Endothelial cell of umbilical vein (primary cell): ENCODE measurements around the gene HDAC4. TPM values are rescaled to one million over a fixed set of nuclear protein-coding genes. Genes with fewer than 3 reads are reported as not detected.

Source experiments
- BruUV-seq: library from RNA; stranded (reverse); fragments of 400-500 nt; replicated peaks from 2 replicates; lab custom pipeline; 2021; lab: Mats Ljungman, UMichigan
- CTCF ChIA-PET: fragments of 300-600, 350-600 bp; sonication (Branson Sonifier 250); formaldehyde crosslinking; loops from one replicate; lab custom pipeline; 2021; ENCODE audit warnings: antibody characterized with exemption, inconsistent platforms; lab: Charles Lee
- POLR2A ChIA-PET: fragments of 300-600, 350-600 bp; sonication (Branson Sonifier 250); formaldehyde crosslinking; loops from one replicate; lab custom pipeline; 2021; ENCODE audit warnings: antibody characterized with exemption, inconsistent platforms; lab: Charles Lee
- DNase-seq: peaks from one replicate; pipeline ENCODE4 v3.0.0-alpha.2; 2011; ENCODE audit warnings: low read depth, low spot score
- FAIRE-seq: peaks from 2 replicates; lab custom pipeline; 2011; peaks lifted over from hg19 to GRCh38; lab: Jason Lieb, UNC
- H2AFZ ChIP-seq: 2 replicates; pipeline ENCODE4 v1.6.0; 2012; ENCODE audit warnings: low read depth, low read length, control low read depth, inconsistent platforms
- H3K27ac ChIP-seq: 2 replicates; pipeline ENCODE4 v1.5.1; 2011; ENCODE audit warnings: low read depth, mild to moderate bottlenecking, control low read depth, low read length, moderate library complexity; ENCODE audit not compliant: insufficient read depth
- H3K27me3 ChIP-seq, 2 experiments: 2 replicates each; pipeline versions ENCODE4 v1.6.0 to v1.6.1; 2011; ENCODE audit warnings: low read length in 2 of 2, mixed read lengths in 1 of 2; ENCODE audit not compliant: control insufficient read depth in 2 of 2, insufficient read depth in 2 of 2
- H3K36me3 ChIP-seq, 2 experiments: 2 replicates in 1 of 2; 3 replicates in 1 of 2; pipeline ENCODE4 v1.5.1; 2011; ENCODE audit warnings: low read length in 2 of 2, mild to moderate bottlenecking in 1 of 2, moderate library complexity in 1 of 2; ENCODE audit not compliant: control insufficient read depth in 2 of 2, insufficient read depth in 2 of 2; ENCODE audit errors: extremely low read depth in 1 of 2
- H3K4me1 ChIP-seq: 3 replicates; pipeline ENCODE4 v1.5.1; 2011; ENCODE audit warnings: mild to moderate bottlenecking, low read length; ENCODE audit not compliant: control insufficient read depth, insufficient read depth; ENCODE audit errors: extremely low read depth
- H3K4me2 ChIP-seq: 2 replicates; pipeline ENCODE4 v1.6.1; 2011; ENCODE audit warnings: low read length, control low read depth, mixed read lengths; ENCODE audit not compliant: insufficient read depth
- H3K4me3 ChIP-seq, 3 experiments: fragments of 200-600 bp in 1 of 3; sonication (generic), shearing (Covaris generic) in 1 of 3; replicated peaks in 1 of 3; 2 replicates each; pipeline ENCODE4 v1.5.1; 2011 to 2016; ENCODE audit warnings: control low read depth in 3 of 3, low read length in 3 of 3, mild to moderate bottlenecking in 2 of 3, inconsistent platforms in 1 of 3, low read depth in 1 of 3, moderate library complexity in 1 of 3; ENCODE audit not compliant: insufficient read depth in 1 of 3
- H3K79me2 ChIP-seq: 2 replicates; pipeline ENCODE4 v1.6.0; 2012; ENCODE audit warnings: low read length, inconsistent platforms; ENCODE audit not compliant: control insufficient read depth, insufficient read depth
- H3K9ac ChIP-seq: replicated peaks from 2 replicates; pipeline ENCODE3; 2011; ENCODE audit warnings: low read length, control low read depth; ENCODE audit not compliant: insufficient read depth; ENCODE audit errors: extremely low read depth
- H3K9me1 ChIP-seq: replicated peaks from 3 replicates; pipeline ENCODE4 v1.6.0; 2011; ENCODE audit warnings: mild to moderate bottlenecking, low read length; ENCODE audit not compliant: control insufficient read depth, insufficient read depth; ENCODE audit errors: extremely low read depth
- H3K9me3 ChIP-seq: replicated peaks from 2 replicates; pipeline ENCODE4 v1.5.1; 2012; ENCODE audit warnings: low read length, inconsistent platforms; ENCODE audit not compliant: control insufficient read depth, insufficient read depth
- H4K20me1 ChIP-seq: replicated peaks from 2 replicates; pipeline ENCODE3; 2011; ENCODE audit warnings: mild to moderate bottlenecking, low read length; ENCODE audit not compliant: control insufficient read depth, insufficient read depth; ENCODE audit errors: extremely low read depth
- EZH2 ChIP-seq: IDR thresholded peaks from 2 replicates; pipeline ENCODE4 v1.6.1; 2012; ENCODE audit warnings: borderline replicate concordance, low read depth, mild to moderate bottlenecking, moderate library complexity, low read length, inconsistent platforms; ENCODE audit not compliant: severe bottlenecking
- FOS ChIP-seq: IDR thresholded peaks from 2 replicates; pipeline ENCODE4 v1.6.1; 2011; ENCODE audit warnings: mild to moderate bottlenecking, low read length, moderate library complexity, borderline replicate concordance; ENCODE audit not compliant: insufficient read depth
- GATA2 ChIP-seq: IDR thresholded peaks from 2 replicates; pipeline ENCODE4 v1.7.0; 2011; ENCODE audit warnings: low read depth, mild to moderate bottlenecking, moderate library complexity, mixed read lengths, low read length; ENCODE audit not compliant: insufficient read length, insufficient read depth
- JUN ChIP-seq: IDR thresholded peaks from 2 replicates; pipeline ENCODE4 v1.6.1; 2011; ENCODE audit warnings: borderline replicate concordance, low read depth; ENCODE audit not compliant: insufficient read length, insufficient read depth
- POLR2A ChIP-seq: IDR thresholded peaks from 2 replicates; pipeline ENCODE4 v1.6.1; 2012; ENCODE audit warnings: low read depth, mild to moderate bottlenecking, control low read depth, low read length
- POLR2AphosphoS5 ChIP-seq: IDR thresholded peaks from 2 replicates; pipeline ENCODE4 v1.6.1; 2012; ENCODE audit warnings: low read depth, mild to moderate bottlenecking, control low read depth, low read length, moderate library complexity; ENCODE audit not compliant: insufficient read depth
- dilution Hi-C: fragments of 300-500 bp; cut with MboI; formaldehyde crosslinking; loops from one replicate; pipeline ENCODE4 v1.15.0; 2019; ENCODE audit warnings: low sequenced_read_pairs; ENCODE audit not compliant: extremely low pct_ligation_motif_present
- intact Hi-C: fragments of 100-400 bp; cut with micrococcal nuclease; formaldehyde crosslinking; loops from one replicate; pipeline ENCODE4 v1.10.0; 2022
- polyA plus RNA-seq, 4 experiments: library from polyadenylated mRNA; depleted of rRNA in 3 of 4; stranded (reverse) in 3 of 4; unstranded in 1 of 4; fragments of >200 nt; gene quantifications; 2 replicates each; pipeline versions ENCODE4 v1.2.1 to v1.2.3, GENCODE V29; 2011 to 2012; ENCODE audit warnings: missing spikeins in 1 of 4
- total RNA-seq: library from RNA; stranded (reverse); gene quantifications from 2 replicates; pipeline ENCODE4 v1.2.3, GENCODE V29; 2021
- TF ChIP-seq, protein P1 (sequence below): IDR thresholded peaks from 2 replicates; pipeline ENCODE4 v1.6.1; 2011; ENCODE audit not compliant: insufficient read depth, insufficient read length
- TF ChIP-seq, protein P2 (sequence below), 2 donors: IDR thresholded peaks; 1 replicate in 1 of 2; 2 replicates in 1 of 2; pipeline ENCODE4 v1.5.1; 2011; ENCODE audit warnings: low read length in 2 of 2, mild to moderate bottlenecking in 2 of 2, moderate library complexity in 2 of 2, control low read depth in 1 of 2, inconsistent platforms in 1 of 2, low read depth in 1 of 2; ENCODE audit not compliant: insufficient read depth in 1 of 2; ENCODE audit errors: extremely low read depth in 1 of 2

The HDAC4 gene
- total and polyA plus RNA-seq, 2 donors (not counting 3 experiments of a cell fraction or from before 2014, with no cell fraction given), result 13.4 to 33.0 TPM

DNA sequence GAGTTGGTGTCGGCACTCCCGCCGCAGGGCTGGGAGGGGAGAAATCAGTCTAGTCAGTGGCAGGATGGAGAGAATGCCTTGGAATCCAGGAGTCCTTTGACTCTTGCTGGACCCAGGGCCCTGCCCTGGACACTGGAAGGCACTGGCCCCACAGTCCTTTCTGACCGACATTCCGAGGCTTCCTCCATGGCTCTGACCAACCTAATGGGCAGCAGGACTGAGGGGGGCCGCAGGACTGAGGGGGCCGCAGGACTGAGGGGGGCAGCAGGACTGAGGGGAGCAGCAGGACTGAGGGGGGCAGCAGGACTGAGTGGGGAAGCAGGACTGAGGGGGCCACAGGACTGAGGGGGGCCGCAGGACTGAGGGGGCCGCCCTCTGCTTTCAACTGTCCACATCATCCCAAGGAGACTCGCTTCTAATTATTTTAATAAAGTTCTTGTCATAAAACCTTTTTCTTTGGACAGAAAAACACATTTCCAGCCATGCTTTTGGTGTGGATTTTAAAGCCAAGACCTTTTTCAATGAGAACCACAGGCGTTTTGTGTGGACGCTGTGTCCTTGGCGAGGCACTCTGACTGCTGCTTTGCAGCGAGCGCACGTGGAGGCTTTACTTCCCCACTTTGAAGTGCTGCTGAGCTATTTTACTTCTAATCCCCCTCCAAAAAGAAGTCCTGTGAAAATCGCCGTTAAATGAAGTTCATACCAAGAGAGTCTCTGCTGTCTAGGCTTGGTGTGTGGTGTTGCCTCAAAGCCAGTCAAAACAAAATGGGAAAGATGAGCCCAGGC lies 326.9 kb downstream of the HDAC4 start:
- dilution Hi-C loops, result no loop called here
- no peaks in the 10 kb centered on the region for H3K9me1 ChIP-seq
- H3K9me3 ChIP-seq, result no peaks in the 10 kb centered on the region
- no peak for DNase-seq
- H2AFZ ChIP-seq, result no peak overlapping the region
- H3K4me2 ChIP-seq, result no peak overlapping the region
- no peaks in the 10 kb centered on the region for H3K4me1 ChIP-seq
- intact Hi-C loops, result no loop called here
- POLR2A ChIA-PET, result no interaction called here
- H3K36me3 ChIP-seq, result peaks cover 0 to 9% of the 10 kb centered on the region in 2 experiments
- TF ChIP-seq FOS (no peak), GATA2 (no peak), JUN (no peak), POLR2A (no peak), POLR2AphosphoS5 (no peak), EZH2 (no peak)
- TF ChIP-seq, protein P1, sequence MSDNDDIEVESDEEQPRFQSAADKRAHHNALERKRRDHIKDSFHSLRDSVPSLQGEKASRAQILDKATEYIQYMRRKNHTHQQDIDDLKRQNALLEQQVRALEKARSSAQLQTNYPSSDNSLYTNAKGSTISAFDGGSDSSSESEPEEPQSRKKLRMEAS, result no peak
- TF ChIP-seq, protein P2, sequence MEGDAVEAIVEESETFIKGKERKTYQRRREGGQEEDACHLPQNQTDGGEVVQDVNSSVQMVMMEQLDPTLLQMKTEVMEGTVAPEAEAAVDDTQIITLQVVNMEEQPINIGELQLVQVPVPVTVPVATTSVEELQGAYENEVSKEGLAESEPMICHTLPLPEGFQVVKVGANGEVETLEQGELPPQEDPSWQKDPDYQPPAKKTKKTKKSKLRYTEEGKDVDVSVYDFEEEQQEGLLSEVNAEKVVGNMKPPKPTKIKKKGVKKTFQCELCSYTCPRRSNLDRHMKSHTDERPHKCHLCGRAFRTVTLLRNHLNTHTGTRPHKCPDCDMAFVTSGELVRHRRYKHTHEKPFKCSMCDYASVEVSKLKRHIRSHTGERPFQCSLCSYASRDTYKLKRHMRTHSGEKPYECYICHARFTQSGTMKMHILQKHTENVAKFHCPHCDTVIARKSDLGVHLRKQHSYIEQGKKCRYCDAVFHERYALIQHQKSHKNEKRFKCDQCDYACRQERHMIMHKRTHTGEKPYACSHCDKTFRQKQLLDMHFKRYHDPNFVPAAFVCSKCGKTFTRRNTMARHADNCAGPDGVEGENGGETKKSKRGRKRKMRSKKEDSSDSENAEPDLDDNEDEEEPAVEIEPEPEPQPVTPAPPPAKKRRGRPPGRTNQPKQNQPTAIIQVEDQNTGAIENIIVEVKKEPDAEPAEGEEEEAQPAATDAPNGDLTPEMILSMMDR (IDR thresholded peaks at IDR 0.05; ENCODE audit: extremely low read depth in 1 of 2, insufficient read depth in 1 of 2, low read depth in 1 of 2, low read length in 2 of 2), result no peak
- no peaks in the 10 kb centered on the region for H3K79me2 ChIP-seq
- no peak overlapping the region for H3K4me3 ChIP-seq
- FAIRE-seq, result no peak
- CTCF ChIA-PET, result no interaction called here
- H3K27ac ChIP-seq, result no peak overlapping the region
- no peaks in the 10 kb centered on the region for H3K27me3 ChIP-seq
- no peak overlapping the region for H3K9ac ChIP-seq
- BruUV-seq, result no TSS peak
- no peaks in the 10 kb centered on the region for H4K20me1 ChIP-seq
